SK-N-SH treated with all-trans-retinoic acid at 6 μM for 48 hours (cell line): ENCODE data around the gene C1QTNF9.

Source experiments
- ARNTL ChIP-seq: fragments of 450-650 bp; formaldehyde crosslinking; IDR thresholded peaks from 2 replicates; pipeline ENCODE4 v1.5.0; 2020; ENCODE audit warnings: low read depth, mild to moderate bottlenecking, moderate library complexity, borderline replicate concordance
- BACH2 ChIP-seq: fragments of 250-450 bp; sonication (Bioruptor Pico); IDR thresholded peaks from 2 replicates; pipeline ENCODE4 v1.9.0; 2021; ENCODE audit warnings: mild to moderate bottlenecking, borderline replicate concordance
- RARB ChIP-seq: fragments of 250-450 bp; sonication (Bioruptor Pico); IDR thresholded peaks from 2 replicates; pipeline ENCODE4 v1.8.0; 2021; ENCODE audit warnings: mild to moderate bottlenecking, moderate library complexity
- ZC3H10 ChIP-seq: fragments of 250-450 bp; sonication (Bioruptor Pico); IDR thresholded peaks from 2 replicates; pipeline ENCODE4 v1.5.1; 2021; ENCODE audit warnings: mild to moderate bottlenecking, moderate library complexity
- ZFP3 ChIP-seq: fragments of 250-450 bp; sonication (Bioruptor Pico); IDR thresholded peaks from 2 replicates; pipeline ENCODE4 v1.5.0; 2020; ENCODE audit warnings: mild to moderate bottlenecking, moderate library complexity
- ZFP30 ChIP-seq: fragments of 450-650 bp; formaldehyde crosslinking; IDR thresholded peaks from 2 replicates; pipeline ENCODE4 v1.5.0; 2022; ENCODE audit warnings: mild to moderate bottlenecking, moderate library complexity
- ZNF565 ChIP-seq: fragments of 450-650 bp; formaldehyde crosslinking; conservative IDR thresholded peaks from 2 replicates; pipeline ENCODE4 v1.5.0; 2020; ENCODE audit warnings: low read depth, mild to moderate bottlenecking, moderate library complexity
- TF ChIP-seq, protein P1 (sequence below): fragments of 250-450 bp; sonication (Bioruptor Pico); IDR thresholded peaks from 2 replicates; pipeline ENCODE4 v1.8.0; 2020; ENCODE audit warnings: mild to moderate bottlenecking, moderate library complexity, borderline replicate concordance

GRCh38 chr13:24323036-24323738, 13.8 kb downstream of the C1QTNF9 start:
- TF ChIP-seq ZFP3 (CRISPR knock-in tag) (no peak), ZC3H10 (CRISPR knock-in tag) (no peak), BACH2 (CRISPR knock-in tag) (no peak), ZFP30 (CRISPR knock-in tag) (no peak), RARB (CRISPR knock-in tag) (no peak), ZNF565 (CRISPR knock-in tag) (no peak), ARNTL (CRISPR knock-in tag) (no peak)
- TF ChIP-seq, protein P1, sequence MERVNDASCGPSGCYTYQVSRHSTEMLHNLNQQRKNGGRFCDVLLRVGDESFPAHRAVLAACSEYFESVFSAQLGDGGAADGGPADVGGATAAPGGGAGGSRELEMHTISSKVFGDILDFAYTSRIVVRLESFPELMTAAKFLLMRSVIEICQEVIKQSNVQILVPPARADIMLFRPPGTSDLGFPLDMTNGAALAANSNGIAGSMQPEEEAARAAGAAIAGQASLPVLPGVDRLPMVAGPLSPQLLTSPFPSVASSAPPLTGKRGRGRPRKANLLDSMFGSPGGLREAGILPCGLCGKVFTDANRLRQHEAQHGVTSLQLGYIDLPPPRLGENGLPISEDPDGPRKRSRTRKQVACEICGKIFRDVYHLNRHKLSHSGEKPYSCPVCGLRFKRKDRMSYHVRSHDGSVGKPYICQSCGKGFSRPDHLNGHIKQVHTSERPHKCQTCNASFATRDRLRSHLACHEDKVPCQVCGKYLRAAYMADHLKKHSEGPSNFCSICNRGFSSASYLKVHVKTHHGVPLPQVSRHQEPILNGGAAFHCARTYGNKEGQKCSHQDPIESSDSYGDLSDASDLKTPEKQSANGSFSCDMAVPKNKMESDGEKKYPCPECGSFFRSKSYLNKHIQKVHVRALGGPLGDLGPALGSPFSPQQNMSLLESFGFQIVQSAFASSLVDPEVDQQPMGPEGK = no peak
